HepG2 (cell line): ENCODE results near the gene BCKDHB. TPM values are rescaled to one million over a fixed set of nuclear protein-coding genes. Genes with fewer than 3 reads are reported as not detected.
A peak's percentile ranks its signal among the peaks of the same experiment; 100 is the strongest.

ENCODE experiments used
- AKAP8 ChIP-seq: sonication (generic); formaldehyde crosslinking; IDR thresholded peaks from 2 replicates; pipeline ENCODE4 v1.5.1; 2020; ENCODE audit warnings: mild to moderate bottlenecking, missing genetic modification reagents
- ARID2 ChIP-seq: sonication (generic); formaldehyde crosslinking; IDR thresholded peaks from 2 replicates; pipeline ENCODE4 v1.8.1; 2022; ENCODE audit warnings: mild to moderate bottlenecking, missing genetic modification reagents, borderline replicate concordance
- CHD2 ChIP-seq: IDR thresholded peaks from 2 replicates; pipeline ENCODE4 v1.6.1; 2011; ENCODE audit warnings: low read depth, low read length, improper control_type of control experiment
- DMAP1 ChIP-seq: IDR thresholded peaks from 2 replicates; pipeline ENCODE4 v1.6.1; 2016
- ETV5 ChIP-seq: IDR thresholded peaks from 2 replicates; pipeline ENCODE4 v1.6.1; 2018; ENCODE audit warnings: missing biosample characterization, missing genetic modification reagents, inconsistent platforms, borderline replicate concordance
- HDAC2 ChIP-seq: sonication (generic); formaldehyde crosslinking; IDR thresholded peaks from 2 replicates; pipeline ENCODE4 v1.4.0; 2020; ENCODE audit warnings: missing genetic modification reagents
- HMG20B ChIP-seq: conservative IDR thresholded peaks from 2 replicates; pipeline ENCODE4 v1.6.1; 2016; ENCODE audit warnings: missing genetic modification reagents, missing compliant biosample characterization
- HOXD1 ChIP-seq: sonication (generic); formaldehyde crosslinking; IDR thresholded peaks from 2 replicates; pipeline ENCODE4 v1.5.0; 2020; ENCODE audit warnings: missing genetic modification reagents
- KMT2A ChIP-seq: sonication (generic); formaldehyde crosslinking; IDR thresholded peaks from 2 replicates; pipeline ENCODE4 v1.4.0; 2020; ENCODE audit warnings: missing genetic modification reagents
- KMT2B ChIP-seq: IDR thresholded peaks from 2 replicates; pipeline ENCODE4 v1.6.1; 2016; ENCODE audit warnings: missing genetic modification reagents, missing compliant biosample characterization
- MAFG ChIP-seq: sonication (generic); formaldehyde crosslinking; IDR thresholded peaks from 2 replicates; pipeline ENCODE4 v1.5.1; 2020; ENCODE audit warnings: mild to moderate bottlenecking, missing genetic modification reagents
- MAFK ChIP-seq, 2 experiments: IDR thresholded peaks in 1 of 2; conservative IDR thresholded peaks in 1 of 2; 2 replicates each; pipeline ENCODE4 v1.6.1; 2011; ENCODE audit warnings: improper control_type of control experiment in 2 of 2, low read length in 2 of 2
- MEIS1 ChIP-seq: sonication (generic); formaldehyde crosslinking; IDR thresholded peaks from 2 replicates; pipeline ENCODE4 v1.9.0; 2021; ENCODE audit warnings: mild to moderate bottlenecking, missing genetic modification reagents, moderate library complexity, borderline replicate concordance
- MTA1 ChIP-seq: sonication (generic); formaldehyde crosslinking; IDR thresholded peaks from 2 replicates; pipeline ENCODE4 v1.4.0; 2020; ENCODE audit warnings: missing genetic modification reagents, mild to moderate bottlenecking, borderline replicate concordance
- NR2C2 ChIP-seq: sonication (generic); formaldehyde crosslinking; IDR thresholded peaks from 2 replicates; pipeline ENCODE4 v1.4.0; 2020; ENCODE audit warnings: missing genetic modification reagents, mild to moderate bottlenecking, moderate library complexity, borderline replicate concordance
- PCBP1 ChIP-seq: fragments of 200-400 bp; formaldehyde crosslinking; IDR thresholded peaks from 2 replicates; pipeline ENCODE4 v1.6.1; 2017; ENCODE audit warnings: mild to moderate bottlenecking, low read depth, low read length, borderline replicate concordance
- POLR2AphosphoS5 ChIP-seq: IDR thresholded peaks from 2 replicates; pipeline ENCODE4 v1.6.1; 2012; ENCODE audit warnings: low read depth, low read length
- SALL1 ChIP-seq: sonication (generic); formaldehyde crosslinking; IDR thresholded peaks from 2 replicates; pipeline ENCODE4 v1.8.0; 2022; ENCODE audit warnings: mild to moderate bottlenecking, missing genetic modification reagents
- SIN3A ChIP-seq: IDR thresholded peaks from 2 replicates; pipeline ENCODE4 v1.6.1; 2011; ENCODE audit warnings: low read depth, mild to moderate bottlenecking, control low read depth, low read length, borderline replicate concordance
- SIX1 ChIP-seq: sonication (generic); formaldehyde crosslinking; IDR thresholded peaks from 2 replicates; pipeline ENCODE4 v1.4.0; 2020; ENCODE audit warnings: missing genetic modification reagents, borderline replicate concordance
- SMYD3 ChIP-seq: sonication (generic); formaldehyde crosslinking; IDR thresholded peaks from 2 replicates; pipeline ENCODE4 v1.8.1; 2023; ENCODE audit warnings: mild to moderate bottlenecking, missing genetic modification reagents
- SRF ChIP-seq: IDR thresholded peaks from 2 replicates; pipeline ENCODE4 v1.6.1; 2011; ENCODE audit warnings: mild to moderate bottlenecking, low read depth, low read length, moderate library complexity
- SUZ12 ChIP-seq: fragments of 150-350 bp; IDR thresholded peaks from 2 replicates; pipeline ENCODE4 v1.6.1; 2014; ENCODE audit warnings: low read depth, low read length
- ZFP90 ChIP-seq: sonication (generic); formaldehyde crosslinking; IDR thresholded peaks from 2 replicates; pipeline ENCODE4 v1.8.0; 2022; ENCODE audit warnings: missing genetic modification reagents, mild to moderate bottlenecking, inconsistent platforms, borderline replicate concordance
- ZNF234 ChIP-seq: sonication (generic); formaldehyde crosslinking; conservative IDR thresholded peaks from 2 replicates; pipeline ENCODE4 v1.5.1; 2020; ENCODE audit warnings: mild to moderate bottlenecking, missing genetic modification reagents
- ZNF335 ChIP-seq: sonication (generic); formaldehyde crosslinking; IDR thresholded peaks from 2 replicates; pipeline ENCODE4 v1.4.0; 2020; ENCODE audit warnings: missing genetic modification reagents
- ZNF589 ChIP-seq: sonication (generic); formaldehyde crosslinking; conservative IDR thresholded peaks from 2 replicates; pipeline ENCODE4 v1.8.0; 2022; ENCODE audit warnings: mild to moderate bottlenecking, moderate library complexity, missing genetic modification reagents
- ZNF781 ChIP-seq: sonication (generic); formaldehyde crosslinking; IDR thresholded peaks from 2 replicates; pipeline ENCODE4 v1.5.1; 2020; ENCODE audit warnings: borderline replicate concordance, mild to moderate bottlenecking, missing genetic modification reagents; ENCODE audit errors: not compliant biosample characterization
- ZSCAN29 ChIP-seq: sonication (generic); formaldehyde crosslinking; conservative IDR thresholded peaks from 2 replicates; pipeline ENCODE4 v1.4.0; 2020; ENCODE audit warnings: mild to moderate bottlenecking, missing genetic modification reagents
- polyA plus RNA-seq, 8 experiments: library from polyadenylated mRNA; depleted of rRNA in 3 of 8; stranded (reverse) in 7 of 8; unstranded in 1 of 8; fragments of >200 nt; fragmentation: Illumina TruSeq in 4 of 8; extraction: Trizol in 4 of 8; gene quantifications; 2 replicates each; pipeline versions ENCODE4 v1.2.1 to v1.2.3, GENCODE V29; 2011 to 2016; ENCODE audit warnings: low read depth in 4 of 8, missing spikeins in 1 of 8, mixed read lengths in 1 of 8; ENCODE audit not compliant: insufficient read depth in 1 of 8
- total RNA-seq, 5 experiments: library from RNA; depleted of rRNA; stranded (reverse); fragments of >200 nt; fragmentation: Illumina TruSeq; extraction: Trizol; gene quantifications; 2 replicates each; pipeline ENCODE4 v1.2.3, GENCODE V29; 2016; ENCODE audit warnings: low read depth in 1 of 5
- TF ChIP-seq, protein P1 (sequence below): fragments of 450-650 bp; IDR thresholded peaks from 2 replicates; pipeline ENCODE4 v1.6.1; 2016
- TF ChIP-seq, protein P2 (sequence below): sonication (generic); formaldehyde crosslinking; IDR thresholded peaks from 2 replicates; pipeline ENCODE4 v1.8.1; 2022; ENCODE audit warnings: mild to moderate bottlenecking, missing genetic modification reagents

The BCKDHB gene
- total and polyA plus RNA-seq, 2 of the 13 experiments (the other 11 are each of a cell fraction or from before 2014, with no cell fraction given): 10.8 to 13.6 TPM

DNA sequence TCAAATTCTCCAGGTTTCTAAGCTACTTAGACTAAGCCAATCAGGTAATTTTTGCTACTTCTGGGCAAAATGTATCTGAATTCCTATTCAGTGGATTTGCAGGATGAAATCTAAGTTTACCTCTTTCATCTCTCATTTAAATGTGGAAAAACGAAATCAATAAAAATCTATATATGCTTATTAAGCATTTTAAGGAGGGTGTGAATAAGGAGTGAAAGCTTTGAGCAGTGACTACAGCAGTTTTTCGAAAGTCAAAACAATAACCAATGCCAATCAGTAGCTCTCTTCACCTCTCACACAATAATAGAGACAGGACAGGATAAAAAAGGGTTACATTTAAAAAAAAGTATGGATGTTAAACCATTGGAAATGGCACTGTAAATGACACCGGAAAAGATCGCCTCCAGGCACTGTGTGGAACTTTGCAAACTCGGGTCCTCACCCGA is 476 bp upstream of the BCKDHB start (continued):
- TF ChIP-seq CHD2: no peak
- TF ChIP-seq MAFG (CRISPR knock-in tag): no peak
- TF ChIP-seq, protein P1, sequence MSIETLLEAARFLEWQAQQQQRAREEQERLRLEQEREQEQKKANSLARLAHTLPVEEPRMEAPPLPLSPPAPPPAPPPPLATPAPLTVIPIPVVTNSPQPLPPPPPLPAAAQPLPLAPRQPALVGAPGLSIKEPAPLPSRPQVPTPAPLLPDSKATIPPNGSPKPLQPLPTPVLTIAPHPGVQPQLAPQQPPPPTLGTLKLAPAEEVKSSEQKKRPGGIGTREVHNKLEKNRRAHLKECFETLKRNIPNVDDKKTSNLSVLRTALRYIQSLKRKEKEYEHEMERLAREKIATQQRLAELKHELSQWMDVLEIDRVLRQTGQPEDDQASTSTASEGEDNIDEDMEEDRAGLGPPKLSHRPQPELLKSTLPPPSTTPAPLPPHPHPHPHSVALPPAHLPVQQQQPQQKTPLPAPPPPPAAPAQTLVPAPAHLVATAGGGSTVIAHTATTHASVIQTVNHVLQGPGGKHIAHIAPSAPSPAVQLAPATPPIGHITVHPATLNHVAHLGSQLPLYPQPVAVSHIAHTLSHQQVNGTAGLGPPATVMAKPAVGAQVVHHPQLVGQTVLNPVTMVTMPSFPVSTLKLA: no peak
- 0 out of 2 replicates have a peak, but pooled peaks have one; percentile 8 for TF ChIP-seq SIX1 (CRISPR knock-in tag)
- TF ChIP-seq SMYD3 (CRISPR knock-in tag): peak; percentile 54; the same call in 1 of the 2 replicates
- TF ChIP-seq HOXD1 (CRISPR knock-in tag): no peak
- no peak for TF ChIP-seq SRF
- TF ChIP-seq AKAP8 (CRISPR knock-in tag): no peak
- TF ChIP-seq PCBP1: no peak
- TF ChIP-seq MEIS1 (CRISPR knock-in tag): 0 out of 2 replicates have a peak, but pooled peaks have one; percentile 7
- no peak for TF ChIP-seq ZFP90 (CRISPR knock-in tag)
- TF ChIP-seq ZNF335 (CRISPR knock-in tag): 0 out of 2 replicates have a peak, but pooled peaks have one; percentile 55
- TF ChIP-seq KMT2B: no peak
- 0 out of 2 replicates have a peak, but pooled peaks have one; percentile 11 for TF ChIP-seq ZSCAN29
- 0 out of 2 replicates have a peak, but pooled peaks have one; percentile 3 for TF ChIP-seq HMG20B (CRISPR knock-in tag)
- TF ChIP-seq ZNF234 (CRISPR knock-in tag): no peak
- no peak for TF ChIP-seq SIN3A
- peak; percentile 85; the same call in 1 of the 2 replicates for TF ChIP-seq POLR2AphosphoS5
- no peak for TF ChIP-seq DMAP1 (CRISPR knock-in tag)
- no peak for TF ChIP-seq KMT2A
- TF ChIP-seq ETV5: peak; percentile 20; the same call in 1 of the 2 replicates
- TF ChIP-seq MAFK (conservative IDR thresholded peaks at IDR 0.05 in 1 of 2, IDR thresholded peaks at IDR 0.05 in 1 of 2; ENCODE audit: low read length in 2 of 2): peak; percentile 84 to 90
- TF ChIP-seq HDAC2: no peak
- no peak for TF ChIP-seq NR2C2 (CRISPR knock-in tag)
- no peak for TF ChIP-seq SUZ12
- TF ChIP-seq, protein P2, sequence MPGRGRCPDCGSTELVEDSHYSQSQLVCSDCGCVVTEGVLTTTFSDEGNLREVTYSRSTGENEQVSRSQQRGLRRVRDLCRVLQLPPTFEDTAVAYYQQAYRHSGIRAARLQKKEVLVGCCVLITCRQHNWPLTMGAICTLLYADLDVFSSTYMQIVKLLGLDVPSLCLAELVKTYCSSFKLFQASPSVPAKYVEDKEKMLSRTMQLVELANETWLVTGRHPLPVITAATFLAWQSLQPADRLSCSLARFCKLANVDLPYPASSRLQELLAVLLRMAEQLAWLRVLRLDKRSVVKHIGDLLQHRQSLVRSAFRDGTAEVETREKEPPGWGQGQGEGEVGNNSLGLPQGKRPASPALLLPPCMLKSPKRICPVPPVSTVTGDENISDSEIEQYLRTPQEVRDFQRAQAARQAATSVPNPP: no peak
- TF ChIP-seq ARID2: peak; percentile 74
- no peak for TF ChIP-seq SALL1 (CRISPR knock-in tag)
- no peak for TF ChIP-seq MTA1 (CRISPR knock-in tag)
- TF ChIP-seq ZNF781: no peak
- TF ChIP-seq ZNF589: 0 out of 2 replicates have a peak, but pooled peaks have one; percentile 14
